ENCODE data around the gene RNFT2. TPM values are rescaled to one million over a fixed set of nuclear protein-coding genes. Genes with fewer than 3 reads are reported as not detected.

RNFT2 gene
- total RNA-seq, 1 experiment from 2014 or later = 12.6 TPM

DNA sequence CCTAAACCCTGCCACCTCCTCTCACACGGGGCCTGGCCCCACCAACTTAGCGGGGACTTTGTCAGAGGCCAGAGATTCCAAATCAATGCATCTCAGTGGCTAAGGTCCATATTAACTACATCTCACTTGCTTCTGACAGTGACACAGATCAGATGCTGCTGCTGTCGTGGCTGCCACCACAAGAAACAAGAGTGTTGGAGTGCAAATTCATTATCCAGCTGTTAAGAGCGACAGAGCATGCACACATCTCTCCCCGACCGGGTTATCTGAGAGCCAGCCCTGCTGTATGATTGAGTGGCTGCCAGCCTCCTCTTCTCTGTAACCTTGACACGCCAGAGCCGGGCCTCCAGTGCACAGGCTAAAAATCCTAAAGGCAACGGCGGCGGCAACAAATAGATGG, 40.4 kb upstream of the RNFT2 start:
- intact Hi-C loops (cut with micrococcal nuclease) = loop anchor here (5.0 to 10.0 kb wide), 3 partner anchors 93 to 420 kb away; partner anchors contain the start of gene MED13L
- ATAC-seq (peak; percentile 20), DNase-seq (no peak)
- H4K20me1 ChIP-seq (ENCODE audit: low read length) = no peaks in the 10 kb centered on the region
- H3K9me2 ChIP-seq (replicated peaks; ENCODE audit: low read length) = no peaks in the 10 kb centered on the region
- ChIA-PET POLR2A (ENCODE audit: unreplicated experiment) (no interaction called here), CTCF (interaction anchor here (0.5 to 1.4 kb wide), 3 partner anchors 11 to 827 kb away, joined by 4 to 5 read pairs (median 5); no protein-coding TSS in a partner anchor)
- no peaks in the 10 kb centered on the region for H3K9me3 ChIP-seq (ENCODE audit: low read length)
- H3K4me1 ChIP-seq (ENCODE audit: insufficient read depth, low read length) = peaks cover 19% of the 10 kb centered on the region
- H3F3A ChIP-seq (ENCODE audit: low read length, unreplicated experiment) = no peaks in the 10 kb centered on the region
- H3K36me3 ChIP-seq (ENCODE audit: low read depth, low read length) = no peaks in the 10 kb centered on the region
- no peaks in the 10 kb centered on the region for H3K27me3 ChIP-seq (ENCODE audit: low read length)
- H3K4me2 ChIP-seq (ENCODE audit: low read length) = peak overlapping the region; percentile 64
- no TSS peak for BruUV-seq (replicated peaks)
- H3K27ac ChIP-seq (ENCODE audit: low read length) = peak overlapping the region; percentile 36
- TF ChIP-seq, protein P1, sequence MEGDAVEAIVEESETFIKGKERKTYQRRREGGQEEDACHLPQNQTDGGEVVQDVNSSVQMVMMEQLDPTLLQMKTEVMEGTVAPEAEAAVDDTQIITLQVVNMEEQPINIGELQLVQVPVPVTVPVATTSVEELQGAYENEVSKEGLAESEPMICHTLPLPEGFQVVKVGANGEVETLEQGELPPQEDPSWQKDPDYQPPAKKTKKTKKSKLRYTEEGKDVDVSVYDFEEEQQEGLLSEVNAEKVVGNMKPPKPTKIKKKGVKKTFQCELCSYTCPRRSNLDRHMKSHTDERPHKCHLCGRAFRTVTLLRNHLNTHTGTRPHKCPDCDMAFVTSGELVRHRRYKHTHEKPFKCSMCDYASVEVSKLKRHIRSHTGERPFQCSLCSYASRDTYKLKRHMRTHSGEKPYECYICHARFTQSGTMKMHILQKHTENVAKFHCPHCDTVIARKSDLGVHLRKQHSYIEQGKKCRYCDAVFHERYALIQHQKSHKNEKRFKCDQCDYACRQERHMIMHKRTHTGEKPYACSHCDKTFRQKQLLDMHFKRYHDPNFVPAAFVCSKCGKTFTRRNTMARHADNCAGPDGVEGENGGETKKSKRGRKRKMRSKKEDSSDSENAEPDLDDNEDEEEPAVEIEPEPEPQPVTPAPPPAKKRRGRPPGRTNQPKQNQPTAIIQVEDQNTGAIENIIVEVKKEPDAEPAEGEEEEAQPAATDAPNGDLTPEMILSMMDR (conservative IDR thresholded peaks at IDR 0.05; ENCODE audit: low read depth, low read length) = no peak
- TF ChIP-seq EZH2 (IDR thresholded peaks at IDR 0.05; ENCODE audit: low read length, unreplicated experiment) (no peak), EZH2phosphoT487 (IDR thresholded peaks at IDR 0.05; ENCODE audit: borderline replicate concordance, low read length) (no peak)
- H3K9ac ChIP-seq (ENCODE audit: low read length) = no peak overlapping the region
- no peak overlapping the region for H3K4me3 ChIP-seq (ENCODE audit: low read length)
- H2AFZ ChIP-seq (ENCODE audit: low read length) = peak overlapping the region; percentile 31; the same call in 1 of the 2 replicates
- H3K79me2 ChIP-seq (ENCODE audit: low read length) = no peaks in the 10 kb centered on the region

DNA sequence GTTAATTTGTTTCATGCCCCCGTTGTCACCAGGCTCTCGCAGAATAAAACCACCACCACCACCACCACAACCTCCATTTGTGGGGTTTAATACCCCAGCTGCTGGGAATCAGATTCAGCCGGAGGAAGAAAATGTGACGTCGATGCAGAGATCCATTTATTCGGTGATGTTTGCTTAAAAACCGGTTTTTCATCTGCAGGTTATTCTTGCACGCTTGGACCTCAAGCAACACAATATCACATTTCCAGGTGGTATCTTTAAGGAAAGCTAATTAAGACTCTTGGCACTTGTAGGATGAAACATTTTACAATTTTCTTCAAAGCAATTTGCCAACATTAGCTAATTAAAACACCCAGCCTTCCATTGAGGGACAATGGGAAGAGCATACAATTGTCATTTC, 40.0 kb upstream of the RNFT2 start:
- TF ChIP-seq, protein P1 (conservative IDR thresholded peaks at IDR 0.05; ENCODE audit: low read depth, low read length) = no peak
- TF ChIP-seq EZH2phosphoT487 (IDR thresholded peaks at IDR 0.05; ENCODE audit: borderline replicate concordance, low read length) (no peak), EZH2 (IDR thresholded peaks at IDR 0.05; ENCODE audit: low read length, unreplicated experiment) (no peak)
- H3F3A ChIP-seq (ENCODE audit: low read length, unreplicated experiment) = no peaks in the 10 kb centered on the region
- H3K36me3 ChIP-seq (ENCODE audit: low read depth, low read length) = no peaks in the 10 kb centered on the region
- no peaks in the 10 kb centered on the region for H3K9me3 ChIP-seq (ENCODE audit: low read length)
- H3K4me2 ChIP-seq (ENCODE audit: low read length) = peak overlapping the region; percentile 64
- no peaks in the 10 kb centered on the region for H3K79me2 ChIP-seq (ENCODE audit: low read length)
- no peak overlapping the region for H3K4me3 ChIP-seq (ENCODE audit: low read length)
- no peak overlapping the region for H3K9ac ChIP-seq (ENCODE audit: low read length)
- POLR2A ChIA-PET (ENCODE audit: unreplicated experiment) = no interaction called here
- BruUV-seq (replicated peaks) = no TSS peak
- no peaks in the 10 kb centered on the region for H3K27me3 ChIP-seq (ENCODE audit: low read length)
- H2AFZ ChIP-seq (ENCODE audit: low read length) = peak overlapping the region; percentile 31; the same call in 1 of the 2 replicates
- ATAC-seq (peak; percentile 33), DNase-seq (peak; percentile 79)
- peak overlapping the region; percentile 36 for H3K27ac ChIP-seq (ENCODE audit: low read length)
- H3K9me2 ChIP-seq (replicated peaks; ENCODE audit: low read length) = no peaks in the 10 kb centered on the region
- H4K20me1 ChIP-seq (ENCODE audit: low read length) = no peaks in the 10 kb centered on the region
- CTCF ChIA-PET = interaction anchor here (0.6 to 1.4 kb wide), 2 partner anchors 10 to 828 kb away, joined by 5 read pairs; no protein-coding TSS in a partner anchor
- intact Hi-C loops (cut with micrococcal nuclease) = loop anchor here (5.0 to 10.0 kb wide), 3 partner anchors 93 to 421 kb away; partner anchors contain the start of gene MED13L
- peaks cover 19% of the 10 kb centered on the region for H3K4me1 ChIP-seq (ENCODE audit: insufficient read depth, low read length)

DNA sequence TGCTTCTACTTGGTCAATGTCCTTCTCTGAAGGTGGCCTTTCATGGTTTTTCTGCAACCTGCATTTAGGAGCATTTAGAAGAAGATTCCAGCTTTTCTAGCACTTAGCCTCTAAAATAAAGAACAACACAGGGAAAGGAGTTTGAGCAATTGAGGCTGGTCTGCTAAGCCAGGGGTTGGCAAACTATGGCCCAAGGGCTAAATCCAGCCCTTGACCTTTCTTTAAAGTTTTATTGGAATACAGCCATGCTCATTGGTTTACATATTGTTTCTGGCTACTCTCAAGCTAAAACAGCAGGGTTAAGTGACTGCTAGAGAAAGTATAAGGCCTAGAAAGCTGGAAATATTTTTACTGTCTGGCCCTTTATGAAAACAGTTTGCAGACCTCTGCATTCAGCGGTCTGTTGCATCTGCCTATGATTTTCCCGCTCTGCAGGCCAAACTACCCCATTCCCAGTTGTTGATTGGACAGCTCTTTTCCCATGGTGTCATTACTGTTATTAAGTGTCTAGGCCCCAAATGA, 39.5 kb upstream of the RNFT2 start:
- DNase-seq = no peak
- no peak overlapping the region for H3K9ac ChIP-seq (ENCODE audit: low read length)
- H4K20me1 ChIP-seq (ENCODE audit: low read length) = no peaks in the 10 kb centered on the region
- H3K79me2 ChIP-seq (ENCODE audit: low read length) = no peaks in the 10 kb centered on the region
- ChIA-PET CTCF (interaction anchor here (0.7 to 1.4 kb wide), 2 partner anchors 10 to 591 kb away, joined by 4 to 5 read pairs; no protein-coding TSS in a partner anchor), POLR2A (ENCODE audit: unreplicated experiment) (no interaction called here)
- no peak overlapping the region for H3K4me3 ChIP-seq (ENCODE audit: low read length)
- no peak for ATAC-seq
- no peak overlapping the region for H2AFZ ChIP-seq (ENCODE audit: low read length)
- H3K4me1 ChIP-seq (ENCODE audit: insufficient read depth, low read length) = peaks cover 19% of the 10 kb centered on the region
- peak overlapping the region; percentile 13; the same call in 1 of the 2 replicates for H3K27ac ChIP-seq (ENCODE audit: low read length)
- no peaks in the 10 kb centered on the region for H3K36me3 ChIP-seq (ENCODE audit: low read depth, low read length)
- no peaks in the 10 kb centered on the region for H3K27me3 ChIP-seq (ENCODE audit: low read length)
- no peaks in the 10 kb centered on the region for H3K9me2 ChIP-seq (replicated peaks; ENCODE audit: low read length)
- H3F3A ChIP-seq (ENCODE audit: low read length, unreplicated experiment) = no peaks in the 10 kb centered on the region
- TF ChIP-seq, protein P1 (conservative IDR thresholded peaks at IDR 0.05; ENCODE audit: low read depth, low read length) = no peak
- TF ChIP-seq EZH2 (IDR thresholded peaks at IDR 0.05; ENCODE audit: low read length, unreplicated experiment) = no peak
- TF ChIP-seq EZH2phosphoT487 (IDR thresholded peaks at IDR 0.05; ENCODE audit: borderline replicate concordance, low read length) = no peak
- intact Hi-C loops (cut with micrococcal nuclease) = loop anchor here (5.0 to 10.0 kb wide), 3 partner anchors 94 to 421 kb away; partner anchors contain the start of gene MED13L
- H3K4me2 ChIP-seq (ENCODE audit: low read length) = peak overlapping the region; percentile 64
- no TSS peak for BruUV-seq (replicated peaks)
- no peaks in the 10 kb centered on the region for H3K9me3 ChIP-seq (ENCODE audit: low read length)

Measured in PC-3 (cell line).